ENCODE measurements around the gene BRSK2.
"Not testable (repeated sequence)": the region's sequence is repeated elsewhere in the genome, so short reads cannot be mapped to it uniquely, and the experiment has no call there.

The BRSK2 gene

DNA sequence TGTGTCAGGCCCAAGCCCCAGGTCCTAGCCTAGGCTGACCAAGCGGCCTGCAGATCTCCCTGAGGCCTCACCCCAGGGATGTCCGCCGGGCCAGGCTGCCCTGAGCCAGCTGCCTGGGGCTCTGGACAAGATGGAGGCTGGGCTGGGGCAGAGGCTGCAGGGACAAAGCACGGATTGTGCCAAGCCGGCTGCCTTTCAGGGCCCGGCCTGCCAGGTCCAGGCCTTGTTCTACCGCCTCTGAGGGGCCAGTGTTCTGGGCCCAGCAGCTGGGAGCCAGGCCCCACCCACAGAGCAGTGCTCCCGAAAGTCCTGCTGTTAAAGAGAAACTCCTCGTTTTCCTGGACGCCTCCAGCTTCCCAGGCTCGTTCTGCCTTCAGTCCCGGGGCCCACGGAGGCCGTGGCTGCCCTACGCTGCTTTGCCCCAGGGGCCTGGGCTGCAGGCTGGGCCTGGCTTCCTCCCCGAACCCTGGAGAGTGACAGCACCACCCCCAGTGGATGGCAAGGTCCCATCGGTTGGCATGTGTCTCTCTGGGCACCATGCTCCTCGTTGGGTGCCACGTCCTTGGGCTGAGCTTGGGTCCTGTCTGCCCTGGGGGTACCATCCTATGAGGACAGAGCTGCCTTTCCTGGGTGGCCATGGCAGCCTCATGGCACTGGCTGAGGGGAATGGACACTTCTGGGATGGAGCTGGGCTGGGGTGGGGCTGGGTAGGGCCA lies 7.6 kb downstream of the BRSK2 start:
- DNase-seq = no peak

DNA sequence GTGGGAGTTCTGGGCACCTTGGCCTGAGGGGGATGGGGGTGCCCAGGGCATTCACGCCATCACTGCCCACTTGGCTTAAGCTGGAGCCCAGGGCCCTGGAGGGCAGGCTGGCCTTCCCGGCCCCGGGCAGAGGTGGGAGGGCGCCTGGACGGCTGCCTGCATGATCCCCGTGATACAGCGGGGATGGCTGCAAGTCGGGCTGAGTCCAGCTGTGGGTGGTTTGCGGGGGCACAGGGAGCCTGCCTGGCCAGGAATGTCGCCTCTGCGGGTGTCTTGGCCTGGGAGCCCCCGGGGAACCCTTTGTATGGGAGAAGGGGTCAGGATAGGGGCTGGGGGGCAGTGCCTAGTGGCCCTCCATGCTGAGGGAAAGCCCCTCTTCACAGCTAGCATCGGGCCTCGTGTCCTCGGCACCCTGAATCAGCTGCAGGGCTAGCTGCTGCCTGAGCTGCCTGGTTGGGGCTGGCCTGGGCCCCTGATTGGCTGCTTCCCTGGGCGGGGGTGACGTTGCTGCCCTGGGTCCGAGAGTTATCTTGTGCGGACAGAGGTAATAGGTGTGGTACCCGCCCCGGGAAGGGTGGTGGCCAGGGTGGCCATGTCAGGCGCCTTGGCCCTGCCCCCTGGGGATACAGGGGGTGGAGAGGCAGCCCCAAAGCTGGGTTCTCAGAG lies 8.3 kb downstream of the BRSK2 start:
- DNase-seq = no peak

DNA sequence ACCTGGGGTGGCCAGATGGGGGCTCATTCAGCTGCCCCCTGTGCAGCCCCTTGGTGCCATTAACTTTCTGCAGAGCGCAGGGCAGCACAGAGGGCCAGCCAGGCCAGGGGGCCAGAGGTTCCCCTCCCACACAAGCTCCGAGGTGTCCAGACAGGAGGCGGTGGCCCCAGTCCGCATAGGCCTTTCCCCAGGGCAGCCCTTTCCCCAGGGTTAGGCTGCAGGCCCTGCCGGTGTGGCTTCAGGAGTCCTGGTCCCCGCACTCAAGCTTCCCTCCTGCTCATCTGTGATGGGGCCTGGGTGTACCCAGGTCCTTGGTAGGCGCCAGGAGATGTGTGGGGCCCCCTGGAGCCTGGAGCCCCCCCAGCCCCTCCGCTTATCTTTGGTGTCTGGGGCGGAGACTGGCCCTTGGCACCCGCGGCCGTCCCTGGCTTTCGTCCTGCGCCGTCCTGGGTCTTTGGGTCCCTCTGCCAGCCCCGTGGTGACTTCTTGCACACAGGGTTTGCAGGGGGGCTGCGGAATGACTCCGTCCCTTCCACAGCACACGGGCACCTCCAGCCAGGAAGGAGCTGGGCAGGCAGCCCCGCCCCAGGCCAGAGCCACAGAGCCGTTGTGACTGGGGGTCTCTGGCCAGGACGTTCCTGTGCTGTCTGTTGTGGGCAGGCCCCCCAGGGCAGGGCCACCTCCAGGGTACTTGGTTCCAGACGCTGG lies 8.9 kb downstream of the BRSK2 start:
- DNase-seq = no peak

DNA sequence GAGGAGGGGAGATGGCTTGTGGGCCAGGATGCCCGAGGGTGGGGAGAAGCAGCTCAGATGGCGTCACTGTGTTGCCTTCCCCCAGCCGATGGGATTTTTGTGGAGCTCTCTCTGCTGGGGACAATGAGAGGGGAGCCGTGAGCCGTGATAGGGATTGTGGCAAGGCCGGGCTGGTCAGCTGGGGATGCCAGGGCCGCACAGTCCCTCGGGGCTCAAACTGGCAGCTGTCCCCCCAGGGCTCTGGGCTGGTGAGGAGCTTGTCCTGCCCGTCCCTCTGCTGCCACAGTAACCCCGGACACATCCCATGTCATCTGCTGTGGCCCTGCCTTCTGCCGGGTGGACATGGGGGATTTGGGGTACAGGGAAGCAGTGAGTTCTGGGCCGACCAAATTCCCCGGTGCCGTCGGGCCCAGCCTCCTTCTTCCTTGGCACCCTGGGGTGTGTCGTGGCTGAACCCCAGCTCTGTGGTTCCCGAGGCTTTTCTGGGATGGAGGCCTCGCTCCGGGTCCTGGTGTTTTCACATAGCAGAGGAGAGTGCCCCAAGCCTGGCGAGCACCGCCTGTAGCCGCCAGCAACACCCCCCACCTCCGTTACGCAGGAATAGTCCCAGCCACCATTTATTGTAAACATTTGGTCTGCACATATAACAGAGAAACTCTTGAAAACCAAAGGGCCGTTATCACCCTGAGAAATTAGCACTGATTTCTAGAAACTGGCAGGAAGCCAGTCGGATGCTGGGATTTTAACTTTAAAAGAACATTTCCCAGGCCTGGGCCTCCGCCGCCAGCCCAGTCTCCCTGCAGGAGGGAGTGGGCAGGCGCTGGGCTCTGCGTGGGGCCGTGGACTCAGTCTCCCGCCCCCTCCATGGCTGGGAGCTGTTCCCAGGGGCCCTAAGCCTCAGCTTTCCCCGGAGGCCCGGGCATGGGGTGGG lies 9.9 kb downstream of the BRSK2 start:
- no peak for DNase-seq

DNA sequence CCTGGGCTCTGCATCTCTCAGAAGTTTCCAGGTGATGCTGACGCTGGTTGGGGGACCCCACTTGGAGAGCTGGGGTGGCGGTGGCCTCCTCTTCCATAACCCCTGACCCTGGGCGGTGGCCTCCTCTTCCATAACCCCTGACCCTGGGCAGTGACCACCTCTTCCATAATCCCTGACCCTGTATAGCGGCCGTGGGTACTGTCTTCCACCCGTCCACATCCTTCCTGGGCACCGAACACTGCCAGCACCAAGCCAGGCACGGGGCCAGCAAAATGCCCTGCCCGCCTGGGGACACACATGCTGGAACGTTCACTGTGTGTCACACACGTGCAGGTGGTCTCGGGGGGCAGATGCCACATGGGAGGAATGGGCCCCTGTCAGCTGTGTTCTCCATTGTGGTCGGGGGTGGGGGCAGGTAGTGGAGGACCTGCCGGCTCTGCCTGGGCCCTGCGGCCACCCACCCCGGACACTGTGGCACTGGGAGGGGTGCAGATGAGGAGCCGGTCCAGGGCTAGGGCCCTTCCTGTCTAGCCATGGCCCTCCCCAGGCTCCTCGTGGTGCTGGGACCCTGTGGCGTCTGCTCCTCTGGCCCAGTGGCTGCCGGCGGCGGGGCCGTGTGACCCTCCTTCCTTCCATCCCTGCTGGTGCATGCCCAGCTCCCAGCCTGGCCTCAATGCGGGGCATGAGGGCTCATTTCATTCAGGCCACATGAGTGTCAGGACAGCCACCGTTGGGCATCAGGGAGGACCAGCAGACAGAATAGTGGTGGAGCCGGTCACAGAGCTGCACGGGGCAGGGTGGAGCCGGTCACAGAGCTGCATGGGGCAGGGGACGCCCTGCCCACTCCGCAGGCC lies 10.8 kb downstream of the BRSK2 start:
- no peak for DNase-seq

GRCh38 chr11:1401171-1401445 lies 11.4 kb downstream of the BRSK2 start:
- DNase-seq = no peak

DNA sequence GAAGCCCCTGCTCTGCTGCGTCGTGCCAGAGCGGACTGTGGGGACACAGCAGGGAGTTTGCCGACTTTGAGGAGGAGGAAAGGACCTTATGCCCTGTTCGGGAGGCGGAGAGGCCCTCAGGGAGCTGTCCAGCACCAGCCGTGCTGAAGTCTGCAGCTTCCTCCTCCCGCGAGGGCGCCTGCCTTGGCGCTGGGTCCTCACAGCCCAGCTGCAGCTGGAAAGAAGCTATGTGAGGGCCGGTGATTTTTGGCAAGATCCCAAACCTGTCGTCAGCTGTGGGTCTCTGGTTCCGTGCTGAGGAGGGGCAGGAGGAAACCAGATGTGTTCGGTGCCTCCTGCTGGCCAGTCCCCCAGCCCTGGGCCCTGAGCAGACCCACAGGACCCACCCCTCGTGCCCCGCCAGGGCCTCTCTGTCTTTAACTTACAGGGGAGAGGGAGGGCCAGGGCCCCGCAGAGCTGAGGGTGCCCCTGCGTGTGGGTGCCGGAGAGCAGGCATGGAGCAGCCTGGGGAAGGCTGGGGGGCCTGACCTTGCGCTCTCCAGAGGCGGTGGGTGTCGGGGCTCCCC lies 12.0 kb downstream of the BRSK2 start:
- DNase-seq = peak; percentile 43

- DNase-seq = no peak
Measured at GRCh38 chr11:1402355-1403077, 12.8 kb downstream of the BRSK2 start.

- no peak for DNase-seq
Measured at GRCh38 chr11:1403078-1403620, 13.4 kb downstream of the BRSK2 start.

DNA sequence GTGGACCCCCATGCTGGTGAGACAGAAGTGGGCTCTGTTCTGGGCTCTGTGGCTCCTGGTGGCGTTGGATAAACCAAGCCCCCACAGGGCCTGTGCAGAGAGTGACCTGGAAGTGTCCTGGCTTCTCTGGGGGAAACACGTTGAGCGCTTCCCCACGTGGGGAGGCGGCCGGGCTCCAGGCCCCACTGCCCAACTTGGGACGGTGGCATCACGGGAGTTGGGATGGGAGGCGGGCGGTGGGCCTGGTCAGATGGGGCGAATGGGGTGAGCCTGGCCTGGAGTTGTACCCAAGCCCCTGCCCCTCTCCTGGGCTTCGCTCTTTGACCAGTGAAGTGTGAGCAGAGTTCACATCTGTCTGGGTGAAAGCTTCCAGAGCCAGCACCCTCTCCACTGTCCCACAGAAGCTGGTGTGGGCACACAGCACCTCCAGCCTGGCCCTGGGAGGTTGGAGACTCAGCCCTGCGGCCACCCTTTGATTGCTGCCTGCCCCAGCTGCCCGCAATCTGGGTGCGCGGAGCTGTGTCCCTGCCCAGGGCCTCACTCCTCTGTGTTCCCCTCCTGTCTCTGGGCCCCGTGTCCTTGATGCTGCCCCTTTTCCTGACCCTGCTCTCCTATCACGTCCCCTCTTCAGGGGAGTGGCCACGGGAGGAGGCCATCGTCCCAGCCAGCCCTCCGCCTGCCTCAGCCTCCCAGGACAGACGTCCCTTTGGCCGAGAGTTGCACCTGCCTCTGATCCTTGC lies 14.2 kb downstream of the BRSK2 start:
- DNase-seq = no peak

DNA sequence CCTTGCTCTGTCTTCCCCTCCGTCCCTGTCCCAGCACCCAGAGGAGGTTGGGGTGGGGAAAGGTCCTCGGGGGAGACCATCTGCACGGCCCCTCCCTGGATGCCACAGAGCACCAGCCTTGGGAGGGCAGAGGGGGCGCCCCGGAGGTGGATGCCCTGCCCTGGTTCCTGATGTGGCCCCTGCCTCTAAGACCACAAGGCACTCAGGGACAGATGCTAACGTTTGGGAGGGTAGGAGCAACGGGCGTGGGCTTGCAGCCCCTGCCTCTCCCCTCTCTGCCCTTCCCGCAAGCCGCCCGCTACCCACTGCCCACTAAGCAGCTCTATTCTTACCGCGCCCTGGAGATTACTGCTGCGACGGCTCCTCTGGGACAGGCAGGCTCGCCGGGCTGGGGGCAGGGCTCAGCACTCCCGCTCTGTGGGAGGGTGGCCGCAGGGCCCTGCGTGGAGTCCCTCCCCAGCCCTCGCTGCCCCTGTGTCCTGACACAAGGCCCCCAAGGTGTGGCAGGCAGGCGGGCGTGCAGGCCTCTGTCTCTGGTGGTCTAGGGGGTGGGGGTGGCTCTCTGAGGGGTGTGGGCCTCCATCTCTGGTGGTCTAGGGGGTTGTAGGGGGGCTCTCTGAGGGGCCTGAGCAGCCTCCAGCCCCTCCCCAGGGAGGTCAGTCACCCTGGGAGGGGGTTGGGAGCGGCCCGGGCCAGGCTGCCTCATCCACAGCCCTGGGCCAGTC lies 14.9 kb downstream of the BRSK2 start:
- no peak for DNase-seq

- DNase-seq = no peak
Measured at GRCh38 chr11:1405186-1406020, 15.7 kb downstream of the BRSK2 start.

GRCh38 chr11:1406571-1407485 lies 17.1 kb downstream of the BRSK2 start:
- DNase-seq = no peak

DNA sequence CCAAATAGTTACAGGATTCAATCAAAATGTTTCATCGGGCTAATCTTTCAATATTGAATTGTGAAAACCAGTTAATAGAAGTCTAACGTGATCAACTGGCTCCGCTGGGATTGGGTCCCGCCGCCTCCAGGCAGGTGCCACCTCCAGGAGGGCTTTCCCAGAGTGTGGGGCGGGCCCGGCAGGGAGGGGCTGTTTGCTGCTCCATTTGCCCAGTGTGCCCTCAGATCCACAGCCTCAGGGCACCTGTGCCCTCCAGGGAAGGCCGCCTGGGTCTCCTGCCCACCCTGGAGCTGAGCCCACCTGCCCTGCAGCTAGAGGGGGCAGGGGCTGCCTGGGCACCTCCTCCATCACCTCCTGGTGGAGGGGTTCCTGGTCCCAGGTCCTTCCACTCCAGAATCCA lies 17.9 kb downstream of the BRSK2 start:
- DNase-seq = no peak

- DNase-seq = no peak
Measured at GRCh38 chr11:1408346-1408745, 18.6 kb downstream of the BRSK2 start.

GRCh38 chr11:1409108-1409851 lies 19.5 kb downstream of the BRSK2 start:
- DNase-seq = no peak

DNA sequence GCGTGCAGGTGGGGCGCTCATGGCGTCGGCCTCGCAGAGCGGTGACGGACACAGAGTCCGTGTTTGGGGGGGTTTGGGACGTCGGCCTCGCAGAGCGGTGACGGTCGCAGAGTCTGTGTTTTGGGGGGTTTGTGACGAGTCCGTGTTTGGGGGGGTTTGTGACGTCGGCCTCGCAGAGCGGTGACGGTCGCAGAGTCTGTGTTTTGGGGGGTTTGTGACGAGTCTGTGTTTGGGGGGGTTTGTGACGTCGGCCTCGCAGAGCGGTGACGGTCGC lies 20.1 kb downstream of the BRSK2 start:
- DNase-seq = not testable (repeated sequence)

Measured in activated naive CD4-positive, alpha-beta T cell treated with anti-CD3 and anti-CD28 coated beads, Interleukin-2, amount 50 U/mL, for 16 hours (primary cell).